LNCAP (cell line): ENCODE results near the gene LINC01488.

Source experiments
- CTCF ChIP-seq: fragments of 450-650 bp; IDR thresholded peaks from 2 replicates; pipeline ENCODE4 v1.5.1; 2017; ENCODE audit warnings: mild to moderate bottlenecking

LINC01488 gene

DNA sequence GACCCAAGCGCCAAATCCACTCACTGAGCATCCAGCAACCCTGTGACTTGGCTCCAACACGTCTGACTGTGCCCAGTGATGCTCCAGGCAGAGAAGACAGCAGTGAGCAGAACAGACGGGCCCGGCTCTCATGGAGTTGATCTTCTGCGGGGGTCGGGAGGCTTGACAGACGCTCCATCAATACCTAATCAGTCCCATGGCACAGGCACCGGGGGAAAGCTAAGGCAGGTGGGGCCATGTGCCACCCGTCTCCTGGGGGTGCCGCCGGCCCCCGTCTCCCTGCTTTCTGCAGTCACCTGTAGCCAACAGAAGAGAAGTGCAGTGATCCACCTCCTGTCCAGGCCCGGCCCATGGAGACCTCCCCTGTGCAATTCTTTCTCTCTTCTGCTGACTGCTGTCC lies 47.5 kb downstream of the LINC01488 start:
- TF ChIP-seq CTCF, result no peak

GRCh38 chr11:69530278-69531070 lies 49.0 kb downstream of the LINC01488 start:
- TF ChIP-seq CTCF, result no peak

- TF ChIP-seq CTCF, result no peak
Observed at GRCh38 chr11:69531071-69531716, 49.7 kb downstream of the LINC01488 start.

DNA sequence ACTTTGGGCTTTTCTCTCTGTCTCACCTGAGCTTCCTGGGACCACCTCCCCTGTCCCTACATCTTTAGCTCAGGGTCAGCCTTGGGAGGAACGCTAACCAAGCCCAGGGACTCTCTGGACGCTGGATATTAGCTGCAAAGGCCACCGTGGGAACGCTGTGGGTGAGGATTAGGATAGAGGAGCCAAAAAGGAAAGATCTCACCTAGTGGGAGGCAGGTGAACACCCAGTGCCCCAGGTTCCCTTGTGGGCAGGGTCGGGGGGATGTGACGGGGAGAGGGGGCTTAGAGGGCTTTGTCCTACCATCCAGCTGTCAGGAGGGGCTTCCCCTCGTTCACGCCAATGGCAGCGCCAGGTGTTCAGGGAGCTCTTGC lies 50.2 kb downstream of the LINC01488 start:
- TF ChIP-seq CTCF, result no peak

DNA sequence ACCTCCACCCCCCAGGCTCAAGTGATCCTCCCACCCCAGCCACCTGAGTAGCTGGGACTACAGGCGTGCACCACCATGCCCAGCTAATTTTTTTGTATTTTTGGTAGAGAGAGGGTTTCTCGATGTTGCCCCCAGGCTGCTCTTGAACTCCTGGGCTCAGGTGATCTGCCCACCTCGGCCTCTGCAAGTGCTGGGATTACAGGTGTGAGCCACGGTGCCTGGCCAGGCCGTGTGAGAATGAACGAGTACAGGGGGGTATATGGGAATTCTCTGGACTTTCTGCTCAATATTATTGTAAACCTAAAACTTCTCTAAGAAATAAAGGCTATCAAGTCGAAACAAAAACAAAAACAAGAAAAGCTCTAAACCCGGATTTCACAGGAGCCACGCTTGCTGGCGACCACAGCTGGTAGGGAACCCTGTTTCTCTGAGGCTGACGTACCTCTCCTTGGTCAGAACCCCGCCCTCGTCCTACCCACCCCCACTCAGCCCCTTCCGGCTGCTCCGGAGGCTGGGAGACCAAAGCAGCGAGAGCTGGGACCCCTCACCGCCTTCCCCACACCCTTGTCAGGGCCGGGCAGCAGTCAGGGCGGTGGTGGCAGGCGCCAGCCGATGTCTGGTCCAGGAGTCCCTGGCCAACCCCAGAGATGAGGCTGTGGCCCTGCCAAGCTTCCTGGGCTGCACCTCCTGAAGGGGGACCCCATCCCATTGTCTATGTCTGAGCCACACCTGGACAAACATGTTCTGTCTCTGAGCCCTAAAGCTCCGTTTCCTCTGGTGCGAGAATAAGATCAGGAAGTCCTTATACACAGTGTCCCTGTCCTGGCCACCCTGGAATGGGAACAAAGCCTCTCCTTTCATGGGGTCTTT lies 52.1 kb downstream of the LINC01488 start:
- TF ChIP-seq CTCF, result no peak

DNA sequence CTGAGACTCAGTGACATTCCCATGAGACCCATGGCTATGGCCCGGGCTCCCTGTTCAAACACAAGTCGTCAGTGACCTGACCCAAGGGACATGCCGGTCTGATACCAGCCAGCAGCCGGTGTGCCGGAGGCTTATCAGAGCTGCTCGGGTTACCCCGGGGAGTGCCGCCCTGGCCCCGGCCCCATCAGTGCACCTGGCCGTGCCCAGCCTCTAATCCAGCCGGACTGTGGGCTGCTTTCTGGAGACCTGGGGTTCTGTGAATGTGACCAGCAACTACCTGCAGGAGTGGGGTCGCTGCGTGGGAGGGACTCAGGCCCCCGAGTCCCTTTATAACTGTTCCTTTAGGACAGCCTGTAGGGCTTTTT lies 52.7 kb downstream of the LINC01488 start:
- TF ChIP-seq CTCF, result no peak

GRCh38 chr11:69535908-69536307 lies 54.4 kb downstream of the LINC01488 start:
- no peak for TF ChIP-seq CTCF
